MCF 10A (cell line): ENCODE results near the gene SCYGR4. TPM values are rescaled to one million over a fixed set of nuclear protein-coding genes. Genes with fewer than 3 reads are reported as not detected.

Experiments used
- BruUV-seq: library from RNA; stranded (reverse); fragments of 400-500 nt; replicated peaks from 2 replicates; lab custom pipeline; 2021; lab: Mats Ljungman, UMichigan
- CTCF ChIA-PET: fragments of 300-600 bp; sonication (Branson Sonifier 250); formaldehyde crosslinking; extraction: SDS; loops from one replicate; lab custom pipeline; 2021; ENCODE audit warnings: antibody characterized with exemption, inconsistent platforms; lab: Yijun Ruan, JAX
- POLR2A ChIA-PET: fragments of 300-600, 350-650 bp; sonication (Branson Sonifier 250); formaldehyde crosslinking; extraction: SDS; loops from one replicate; lab custom pipeline; 2020; ENCODE audit warnings: antibody characterized with exemption, inconsistent platforms; lab: Yijun Ruan, JAX
- DNase-seq: peaks from one replicate; pipeline ENCODE4 v3.0.0-alpha.2; 2018; ENCODE audit not compliant: unreplicated experiment
- H3K27ac Mint-ChIP-seq: one replicate; pipeline ENCODE4 v1.8.0; 2022; ENCODE audit warnings: mild to moderate bottlenecking, low read depth, mixed read lengths; ENCODE audit not compliant: unreplicated experiment
- H3K27me3 Mint-ChIP-seq: one replicate; pipeline ENCODE4 v1.8.0; 2022; ENCODE audit warnings: mixed read lengths; ENCODE audit not compliant: insufficient read depth, unreplicated experiment
- H3K36me3 Mint-ChIP-seq: one replicate; pipeline ENCODE4 v1.8.0; 2022; ENCODE audit warnings: mild to moderate bottlenecking, moderate library complexity, mixed read lengths; ENCODE audit not compliant: insufficient read depth, unreplicated experiment
- H3K4me1 Mint-ChIP-seq: one replicate; pipeline ENCODE4 v1.8.0; 2022; ENCODE audit warnings: mixed read lengths; ENCODE audit not compliant: insufficient read depth, unreplicated experiment
- H3K4me3 Mint-ChIP-seq: one replicate; pipeline ENCODE4 v1.8.0; 2022; ENCODE audit warnings: mild to moderate bottlenecking, moderate library complexity, mixed read lengths; ENCODE audit not compliant: unreplicated experiment
- H3K9me3 Mint-ChIP-seq: one replicate; pipeline ENCODE4 v1.8.0; 2022; ENCODE audit warnings: mixed read lengths; ENCODE audit not compliant: unreplicated experiment
- CTCF ChIP-seq: fragments of 200-600 bp; IDR thresholded peaks from one replicate; pipeline ENCODE4 v1.8.0; 2022; ENCODE audit warnings: antibody characterized with exemption, mild to moderate bottlenecking; ENCODE audit not compliant: unreplicated experiment
- intact Hi-C: fragments of 100-400 bp; cut with micrococcal nuclease; formaldehyde crosslinking; loops from 2 replicates; pipeline ENCODE4 v1.14.1; 2022
- total RNA-seq: library from RNA; stranded (reverse); gene quantifications from 2 replicates; pipeline ENCODE4 v1.2.3, GENCODE V29; 2022

SCYGR4 gene
- total RNA-seq, 1 experiment from 2014 or later, result not detected

GRCh38 chr2:227632827-227633226 is 15.5 kb downstream of the SCYGR4 start:
- ChIA-PET CTCF (interaction anchor here (0.6 kb wide), 1 partner anchor 18 kb away, joined by 4 read pairs; no protein-coding TSS in a partner anchor), POLR2A (interaction anchor here (2.3 kb wide), 1 partner anchor 12 kb away, joined by 5 read pairs; no protein-coding TSS in a partner anchor)
- Mint-ChIP-seq H3K4me1 (no peaks in the 10 kb centered on the region), H3K4me3 (no peak overlapping the region), H3K27ac (no peak overlapping the region), H3K36me3 (no peaks in the 10 kb centered on the region), H3K9me3 (no peaks in the 10 kb centered on the region), H3K27me3 (no peaks in the 10 kb centered on the region)
- intact Hi-C loops, result no loop called here
- no peak for TF ChIP-seq CTCF
- no TSS peak for BruUV-seq
- no peak for DNase-seq

- intact Hi-C loops, result no loop called here
- POLR2A ChIA-PET, result interaction anchor here (0.6 to 2.3 kb wide), 3 partner anchors 9 to 53 kb away, joined by 3 to 5 read pairs (median 3); no protein-coding TSS in a partner anchor
- no peak for TF ChIP-seq CTCF
- H3K27me3 Mint-ChIP-seq, result no peaks in the 10 kb centered on the region
- no peak overlapping the region for H3K4me3 Mint-ChIP-seq
- no peak overlapping the region for H3K27ac Mint-ChIP-seq
- no peaks in the 10 kb centered on the region for H3K36me3 Mint-ChIP-seq
- CTCF ChIA-PET, result interaction anchor here (1.5 kb wide), 1 partner anchor 24 kb away, joined by 5 read pairs; no protein-coding TSS in a partner anchor
- no peaks in the 10 kb centered on the region for H3K9me3 Mint-ChIP-seq
- no peak for DNase-seq
- no peaks in the 10 kb centered on the region for H3K4me1 Mint-ChIP-seq
- BruUV-seq, result no TSS peak
Observed at GRCh38 chr2:227634201-227634600, 16.9 kb downstream of the SCYGR4 start.

GRCh38 chr2:227642656-227643055 is 25.4 kb downstream of the SCYGR4 start:
- DNase-seq, result no peak
- ChIA-PET CTCF (interaction anchor here (0.7 kb wide), 1 partner anchor 504 kb away, joined by 4 read pairs; no protein-coding TSS in a partner anchor), POLR2A (interaction anchor here (0.7 kb wide), 1 partner anchor 8 kb away, joined by 3 read pairs; no protein-coding TSS in a partner anchor)
- Mint-ChIP-seq H3K27ac (no peak overlapping the region), H3K4me3 (no peak overlapping the region), H3K4me1 (no peaks in the 10 kb centered on the region), H3K27me3 (no peaks in the 10 kb centered on the region), H3K36me3 (no peaks in the 10 kb centered on the region), H3K9me3 (no peaks in the 10 kb centered on the region)
- no peak for TF ChIP-seq CTCF
- BruUV-seq, result no TSS peak
- intact Hi-C loops, result no loop called here

GRCh38 chr2:227643990-227644551 is 26.8 kb downstream of the SCYGR4 start:
- no peak for DNase-seq
- Mint-ChIP-seq H3K27ac (no peak overlapping the region), H3K4me3 (no peak overlapping the region), H3K27me3 (no peaks in the 10 kb centered on the region), H3K4me1 (no peaks in the 10 kb centered on the region), H3K9me3 (no peaks in the 10 kb centered on the region), H3K36me3 (no peaks in the 10 kb centered on the region)
- CTCF ChIA-PET, result interaction anchor here (1.2 kb wide), 1 partner anchor 14 kb away, joined by 3 read pairs; no protein-coding TSS in a partner anchor
- POLR2A ChIA-PET, result interaction anchor here (1.5 kb wide), 1 partner anchor 10 kb away, joined by 5 read pairs; no protein-coding TSS in a partner anchor
- no peak for TF ChIP-seq CTCF
- BruUV-seq, result no TSS peak
- intact Hi-C loops, result no loop called here
